ENCODE measurements around the gene CMPK1. TPM values are rescaled to one million over a fixed set of nuclear protein-coding genes. Genes with fewer than 3 reads are reported as not detected.
"Not testable (repeated sequence)": the region's sequence is repeated elsewhere in the genome, so short reads cannot be mapped to it uniquely, and the experiment has no call there.

CMPK1 gene
- total and polyA plus RNA-seq, 2 experiments from 2014 or later, result 21.6 to 40.0 TPM

DNA sequence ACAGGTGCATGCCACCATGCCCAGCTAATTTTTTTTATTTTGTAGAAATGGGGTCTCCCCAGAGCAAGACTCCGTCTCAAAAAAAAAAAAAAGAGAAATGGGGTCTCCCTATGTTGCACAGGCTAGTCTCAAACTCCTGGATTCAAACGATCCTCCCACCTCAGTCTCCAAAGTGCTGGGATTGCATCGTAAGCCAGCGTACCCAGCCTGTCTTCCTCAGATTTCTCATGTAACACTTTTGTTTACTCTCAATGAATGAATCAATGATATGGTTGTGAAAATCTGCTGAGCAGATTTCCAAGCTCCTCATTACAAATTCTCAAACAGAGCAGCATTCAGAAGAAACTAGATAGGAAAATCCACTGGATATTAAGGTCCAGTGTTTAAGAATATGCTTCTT, 6.6 kb downstream of the CMPK1 start:
- Histone ChIP-seq H3K4me1 (ENCODE audit: low read depth) (peaks cover 2% of the 10 kb centered on the region), H3K36me3 (no peaks in the 10 kb centered on the region), H3K4me3 (no peak overlapping the region), H3K27ac (no peak overlapping the region), H3K27me3 (no peaks in the 10 kb centered on the region), H3K9me3 (ENCODE audit: low read depth) (no peaks in the 10 kb centered on the region)
- no peak for TF ChIP-seq CTCF (IDR thresholded peaks at IDR 0.05; ENCODE audit: low read depth, low read length)
- DNase-seq (ENCODE audit: low read depth in 1 of 2, low spot score in 1 of 2), result no peak

DNA sequence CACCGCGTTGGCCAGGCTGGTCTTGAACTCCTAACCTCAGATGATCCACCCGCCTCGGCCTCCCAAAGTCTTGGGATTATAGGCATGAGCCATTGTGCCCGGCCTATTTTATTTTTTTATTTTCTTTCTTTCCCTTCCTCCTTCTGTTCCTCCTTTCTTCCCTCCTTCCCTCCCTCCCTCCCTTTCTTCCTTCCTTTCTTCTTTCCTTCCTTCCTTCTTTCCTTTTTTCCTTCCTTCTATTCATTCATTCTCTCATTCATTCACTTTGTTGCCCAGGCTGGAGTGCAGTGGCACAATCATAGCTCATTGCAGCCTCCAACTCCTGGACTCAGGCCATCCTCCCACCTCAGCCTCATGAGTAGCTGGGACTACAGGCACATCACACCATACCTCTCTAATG, 13.4 kb downstream of the CMPK1 start:
- H3K27ac ChIP-seq; DNase-seq (ENCODE audit: low read depth in 1 of 2, low spot score in 1 of 2); H3K27me3 ChIP-seq; H3K9me3 ChIP-seq (ENCODE audit: low read depth); H3K4me3 ChIP-seq; H3K36me3 ChIP-seq; H3K4me1 ChIP-seq (ENCODE audit: low read depth): not testable (repeated sequence)

GRCh38 chr1:47347735-47348134, 14.1 kb downstream of the CMPK1 start:
- TF ChIP-seq CTCF (IDR thresholded peaks at IDR 0.05; ENCODE audit: low read depth, low read length), result no peak

GRCh38 chr1:47348246-47348645, 14.7 kb downstream of the CMPK1 start:
- Histone ChIP-seq H3K27ac (no peak overlapping the region), H3K4me3 (no peak overlapping the region), H3K9me3 (ENCODE audit: low read depth) (no peaks in the 10 kb centered on the region), H3K36me3 (no peaks in the 10 kb centered on the region), H3K27me3 (no peaks in the 10 kb centered on the region), H3K4me1 (ENCODE audit: low read depth) (no peaks in the 10 kb centered on the region)
- no peak for DNase-seq (ENCODE audit: low read depth in 1 of 2, low spot score in 1 of 2)
- TF ChIP-seq CTCF (IDR thresholded peaks at IDR 0.05; ENCODE audit: low read depth, low read length), result no peak

More at GRCh38 chr1:47347735-47348134, 14.1 kb downstream of the CMPK1 start:
- Histone ChIP-seq H3K9me3 (ENCODE audit: low read depth) (no peaks in the 10 kb centered on the region), H3K27me3 (no peaks in the 10 kb centered on the region), H3K4me3 (no peak overlapping the region), H3K4me1 (ENCODE audit: low read depth) (no peaks in the 10 kb centered on the region), H3K27ac (no peak overlapping the region), H3K36me3 (no peaks in the 10 kb centered on the region)
- no peak for DNase-seq (ENCODE audit: low read depth in 1 of 2, low spot score in 1 of 2)

GRCh38 chr1:47351305-47351704, 17.7 kb downstream of the CMPK1 start:
- H3K4me1 ChIP-seq (ENCODE audit: low read depth), result no peaks in the 10 kb centered on the region
- no peak overlapping the region for H3K4me3 ChIP-seq
- no peaks in the 10 kb centered on the region for H3K27me3 ChIP-seq
- DNase-seq (ENCODE audit: low read depth in 1 of 2, low spot score in 1 of 2), result no peak
- H3K27ac ChIP-seq, result no peak overlapping the region
- H3K9me3 ChIP-seq (ENCODE audit: low read depth), result no peaks in the 10 kb centered on the region
- TF ChIP-seq CTCF (IDR thresholded peaks at IDR 0.05; ENCODE audit: low read depth, low read length), result no peak
- no peaks in the 10 kb centered on the region for H3K36me3 ChIP-seq

- H3K4me1 ChIP-seq (ENCODE audit: low read depth), result no peaks in the 10 kb centered on the region
Observed at GRCh38 chr1:47361380-47361779, 27.8 kb downstream of the CMPK1 start.

More at GRCh38 chr1:47361380-47361779, 27.8 kb downstream of the CMPK1 start:
- Histone ChIP-seq H3K36me3 (no peaks in the 10 kb centered on the region), H3K27ac (no peak overlapping the region), H3K27me3 (no peaks in the 10 kb centered on the region), H3K4me3 (no peak overlapping the region), H3K9me3 (ENCODE audit: low read depth) (no peaks in the 10 kb centered on the region)
- TF ChIP-seq CTCF (IDR thresholded peaks at IDR 0.05; ENCODE audit: low read depth, low read length), result no peak
- DNase-seq (ENCODE audit: low read depth in 1 of 2, low spot score in 1 of 2), result no peak

All from cardiac muscle cell (in vitro differentiated cells and primary cell).